ENCODE data around the gene CAPN15.

Gene CAPN15

DNA sequence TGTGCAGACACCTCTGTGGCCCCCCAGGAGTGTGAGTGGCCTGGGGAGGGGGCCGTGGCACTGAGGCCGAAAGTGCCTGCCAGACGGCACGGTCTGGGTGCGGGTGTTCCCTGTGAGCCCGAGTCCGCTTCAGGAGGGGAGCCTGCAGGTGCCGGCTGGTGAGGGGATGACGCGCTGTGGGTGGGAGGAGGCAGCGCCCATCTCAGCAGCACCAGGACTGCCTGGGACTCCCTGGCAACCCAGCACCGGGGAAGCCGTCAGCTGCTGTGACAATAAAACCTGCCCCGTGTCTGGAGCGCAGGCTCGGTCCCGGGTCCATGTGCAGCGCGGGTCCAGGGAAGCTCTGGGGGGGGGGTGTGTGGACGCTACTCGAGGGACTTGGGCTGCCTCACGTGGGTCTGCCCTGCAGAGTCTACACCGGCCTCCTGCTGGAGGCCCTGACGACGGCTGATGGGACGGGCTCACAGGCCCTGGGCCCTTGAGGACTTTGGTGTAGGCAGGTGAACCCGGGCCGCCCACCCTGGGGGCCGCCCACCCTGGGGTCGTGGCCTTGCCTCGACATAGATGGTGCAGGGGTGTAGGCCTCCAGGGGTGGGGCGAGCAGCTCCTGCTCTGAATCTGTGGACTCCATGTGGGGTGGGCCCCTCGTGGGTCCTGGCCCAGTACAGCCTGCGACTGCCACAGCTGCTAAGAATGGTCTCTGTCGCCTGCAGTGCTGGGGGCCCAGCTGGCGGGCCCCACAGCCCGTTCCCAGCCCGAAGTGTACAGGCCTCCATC is 56.5 kb downstream of the CAPN15 start:
- H3K4me3 ChIP-seq (ENCODE audit: low read depth, low read length) = no peak overlapping the region
- DNase-seq (ENCODE audit: low read depth) = no peak

DNA sequence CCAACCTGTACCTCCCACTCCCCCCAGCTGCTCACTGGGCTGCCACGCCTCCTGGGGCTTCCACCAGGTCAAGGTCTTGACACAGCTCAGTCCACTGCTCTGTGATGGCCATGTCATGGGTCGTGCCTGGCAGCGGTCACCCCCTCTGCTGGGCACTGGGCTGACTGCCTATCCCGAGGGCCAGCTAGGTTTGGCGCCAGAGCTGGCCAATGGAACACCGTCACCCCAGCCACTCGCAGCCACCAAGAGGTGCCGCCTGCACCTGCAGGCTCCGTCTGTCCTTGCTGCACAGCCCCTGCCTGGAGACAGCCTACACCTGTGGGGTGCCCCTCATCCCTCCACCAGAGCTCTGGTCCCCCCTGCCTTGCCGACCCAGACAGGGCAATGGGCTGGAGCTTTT is 57.8 kb downstream of the CAPN15 start:
- H3K4me3 ChIP-seq (ENCODE audit: low read depth, low read length) = no peak overlapping the region
- DNase-seq (ENCODE audit: low read depth) = no peak

- no peak overlapping the region for H3K4me3 ChIP-seq (ENCODE audit: low read depth, low read length)
- DNase-seq (ENCODE audit: low read depth) = no peak
Observed at GRCh38 chr16:586047-586644, 58.6 kb downstream of the CAPN15 start.

DNA sequence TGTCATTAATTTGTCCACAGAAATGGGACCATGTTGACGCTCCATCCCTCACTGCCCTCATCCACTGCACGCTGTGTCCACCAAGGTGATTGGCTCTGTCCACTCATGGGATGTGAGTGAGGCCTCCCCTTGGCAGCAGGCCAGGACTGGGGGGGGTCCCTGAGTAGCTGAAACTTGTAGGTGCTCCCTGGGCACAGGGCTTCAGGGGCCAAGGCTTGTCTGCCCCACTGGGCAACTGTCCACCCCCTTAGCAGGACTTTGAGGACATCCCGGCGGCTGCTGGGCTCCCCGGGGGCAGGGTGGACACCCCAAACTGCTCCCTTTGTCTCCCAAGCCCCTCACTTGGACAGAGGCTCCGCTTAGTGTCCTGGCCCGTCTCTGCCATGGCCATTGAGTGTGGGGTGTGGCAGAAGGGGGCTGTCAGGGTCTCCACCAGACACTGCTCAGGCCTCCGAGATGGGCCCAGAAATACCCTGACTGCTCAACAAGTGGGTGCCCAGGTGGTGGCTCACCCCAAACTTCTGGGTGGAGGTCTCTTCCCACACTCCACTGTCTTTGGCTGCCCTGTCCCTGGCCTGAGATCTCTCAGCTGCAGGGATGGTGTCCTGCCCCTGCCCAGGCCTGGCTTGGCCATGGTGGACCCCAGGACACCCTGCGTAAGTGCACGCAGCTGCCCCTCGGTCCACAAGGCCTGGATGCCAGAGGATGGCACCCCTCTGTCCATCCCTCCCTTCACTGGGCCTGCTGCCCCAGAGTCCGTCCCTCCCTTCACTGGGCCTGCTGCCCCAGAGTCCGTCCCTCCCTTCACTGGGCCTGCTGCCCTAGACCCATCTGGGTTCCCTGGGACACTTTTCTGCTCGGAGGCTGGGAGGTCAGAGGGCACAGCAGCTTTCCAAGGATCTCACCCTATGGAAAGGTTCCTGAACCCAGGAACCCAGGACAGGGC is 59.4 kb downstream of the CAPN15 start:
- DNase-seq (ENCODE audit: low read depth) = no peak
- H3K4me3 ChIP-seq (ENCODE audit: low read depth, low read length) = no peak overlapping the region

GRCh38 chr16:588639-588888 is 61.1 kb downstream of the CAPN15 start:
- no peak for DNase-seq (ENCODE audit: low read depth)
- peak overlapping the region; percentile 82 for H3K4me3 ChIP-seq (ENCODE audit: low read depth, low read length)

GRCh38 chr16:588889-589657 is 61.6 kb downstream of the CAPN15 start:
- peak overlapping the region; percentile 82 for H3K4me3 ChIP-seq (ENCODE audit: low read depth, low read length)
- DNase-seq (ENCODE audit: low read depth) = peak; percentile 82

- DNase-seq (ENCODE audit: low read depth) = peak; percentile 91
- H3K4me3 ChIP-seq (ENCODE audit: low read depth, low read length) = peak within 1 kb of the TSS; percentile 91
Observed at GRCh38 chr16:589658-590187, 62.2 kb downstream of the CAPN15 start, which contains the start of gene RAB40C. Gene RAB40C, plus strand, starts transcription at chr16:590066. Its CDS starts 226 bp downstream, at chr16:590292.

DNA sequence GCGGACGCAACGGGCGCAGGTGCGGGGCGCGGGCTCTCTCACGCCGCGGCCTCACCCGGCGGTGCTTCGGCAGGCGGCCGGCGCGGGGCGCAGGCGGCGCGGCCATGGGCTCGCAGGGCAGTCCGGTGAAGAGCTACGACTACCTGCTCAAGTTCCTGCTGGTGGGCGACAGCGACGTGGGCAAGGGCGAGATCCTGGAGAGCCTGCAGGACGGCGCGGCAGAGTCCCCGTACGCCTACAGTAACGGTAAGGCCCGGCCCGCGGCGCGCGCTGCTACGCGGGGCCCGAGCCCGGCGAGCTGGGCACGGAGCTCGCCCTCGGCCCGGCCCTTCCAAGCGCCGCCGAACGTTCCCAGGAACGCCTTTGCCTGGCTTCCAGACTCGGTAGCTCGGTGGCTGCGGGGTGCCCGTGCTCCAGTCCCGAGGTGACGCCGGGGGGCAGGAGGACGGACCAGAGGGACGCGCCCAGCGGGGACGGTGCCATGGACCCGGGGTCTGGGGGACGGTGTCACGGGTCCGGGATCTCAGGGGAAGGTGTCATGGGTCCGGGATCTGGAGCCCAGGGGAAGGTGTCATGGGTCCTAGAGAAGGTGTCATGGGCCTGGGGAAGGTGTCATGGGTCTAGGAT is 62.8 kb downstream of the CAPN15 start:
- no peak for DNase-seq (ENCODE audit: low read depth)
- H3K4me3 ChIP-seq (ENCODE audit: low read depth, low read length) = peak overlapping the region; percentile 91

GRCh38 chr16:590815-591200 is 63.3 kb downstream of the CAPN15 start:
- DNase-seq (ENCODE audit: low read depth) = no peak
- peak overlapping the region; percentile 91 for H3K4me3 ChIP-seq (ENCODE audit: low read depth, low read length)

- no peak for DNase-seq (ENCODE audit: low read depth)
- H3K4me3 ChIP-seq (ENCODE audit: low read depth, low read length) = peak overlapping the region; percentile 91
Observed at GRCh38 chr16:591231-591630, 63.7 kb downstream of the CAPN15 start.

GRCh38 chr16:591892-592517 is 64.5 kb downstream of the CAPN15 start:
- H3K4me3 ChIP-seq (ENCODE audit: low read depth, low read length) = no peak overlapping the region
- DNase-seq (ENCODE audit: low read depth) = no peak

GRCh38 chr16:592518-593306 is 65.2 kb downstream of the CAPN15 start:
- DNase-seq (ENCODE audit: low read depth) = no peak
- H3K4me3 ChIP-seq (ENCODE audit: low read depth, low read length) = no peak overlapping the region

DNA sequence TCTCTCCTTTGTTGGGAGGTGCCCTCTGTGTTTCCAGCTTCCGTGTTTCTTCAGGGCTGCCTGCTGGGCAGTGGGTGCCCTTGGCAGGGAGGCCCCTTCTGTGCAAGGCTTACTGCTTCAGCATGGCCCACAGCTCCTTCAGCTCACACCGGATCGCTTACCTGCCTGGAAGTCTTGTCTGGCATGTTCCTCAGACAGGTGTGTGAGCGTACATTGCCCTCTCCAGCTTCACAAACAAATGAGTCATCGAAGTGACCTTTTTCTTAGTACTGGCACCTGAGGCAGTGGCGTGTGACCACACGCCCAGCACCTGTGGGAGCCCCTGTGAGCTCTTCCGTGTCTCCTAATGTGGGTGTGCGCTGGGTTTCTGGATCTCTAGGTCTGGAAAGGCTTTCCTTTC is 65.9 kb downstream of the CAPN15 start:
- no peak overlapping the region for H3K4me3 ChIP-seq (ENCODE audit: low read depth, low read length)
- no peak for DNase-seq (ENCODE audit: low read depth)

GRCh38 chr16:593807-594206 is 66.3 kb downstream of the CAPN15 start:
- H3K4me3 ChIP-seq (ENCODE audit: low read depth, low read length) = no peak overlapping the region

DNA sequence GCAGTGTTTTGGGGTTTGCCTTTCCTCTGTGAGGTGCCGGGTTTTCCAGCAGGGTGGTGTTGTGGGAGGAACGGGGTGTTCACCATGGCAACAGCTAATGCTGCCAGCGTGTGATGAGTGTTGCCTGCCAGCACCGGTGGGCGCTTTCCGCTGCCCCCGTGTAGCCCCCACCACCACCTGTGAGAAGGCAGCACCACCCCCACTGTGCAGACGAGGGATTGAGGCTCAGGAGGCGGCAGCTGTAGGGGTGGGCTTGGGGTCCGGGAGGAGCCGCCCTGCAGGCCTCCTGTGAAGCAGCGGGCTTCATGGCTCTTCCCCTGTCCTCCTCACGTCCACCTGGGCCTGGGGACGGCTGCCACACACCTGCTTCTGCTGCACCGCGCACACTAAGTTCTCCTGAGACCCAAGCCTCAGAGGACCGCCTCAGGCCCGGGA is 67.6 kb downstream of the CAPN15 start:
- DNase-seq (ENCODE audit: low read depth) = no peak
- H3K4me3 ChIP-seq (ENCODE audit: low read depth, low read length) = no peak overlapping the region

More at GRCh38 chr16:593807-594206, 66.3 kb downstream of the CAPN15 start:
- DNase-seq (ENCODE audit: low read depth) = no peak

GRCh38 chr16:595942-596735 is 68.6 kb downstream of the CAPN15 start:
- no peak overlapping the region for H3K4me3 ChIP-seq (ENCODE audit: low read depth, low read length)
- DNase-seq (ENCODE audit: low read depth) = no peak

DNA sequence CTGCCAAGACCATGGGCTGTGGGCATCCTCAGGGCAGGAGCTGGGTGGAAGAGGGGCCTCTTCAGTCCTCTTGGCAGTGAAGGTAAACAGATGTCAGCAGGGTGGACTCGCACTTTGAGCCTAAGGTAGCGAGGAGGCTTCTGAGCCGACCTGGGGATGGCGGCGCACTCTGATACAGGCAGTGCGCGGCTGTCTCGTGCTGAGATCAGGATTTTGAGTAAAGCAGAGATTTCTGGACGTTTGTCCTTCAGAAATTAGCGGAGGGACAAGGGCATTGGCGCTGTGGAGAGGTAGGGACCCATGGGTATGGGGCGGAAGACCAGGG is 69.2 kb downstream of the CAPN15 start:
- H3K4me3 ChIP-seq (ENCODE audit: low read depth, low read length) = no peak overlapping the region
- DNase-seq (ENCODE audit: low read depth) = no peak

Measured in skeletal muscle cell (primary cell).